Skin of body (tissue), 2 donors: ENCODE data around the gene MAMDC2. TPM values are rescaled to one million over a fixed set of nuclear protein-coding genes. Genes with fewer than 3 reads are reported as not detected.
"Not testable (repeated sequence)": the region's sequence is repeated elsewhere in the genome, so short reads cannot be mapped to it uniquely, and the experiment has no call there.

Experiments
- DNase-seq: peaks from one replicate; lab custom pipeline; 2025; lab: John Stamatoyannopoulos, UW
- total RNA-seq: library from RNA; depleted of rRNA; stranded (reverse); fragments of >200 nt; gene quantifications from one replicate; pipeline ENCODE4 v1.2.3, GENCODE V29; 2014

Gene MAMDC2
- total RNA-seq, 1 donor from 2014 or later: 11.8 TPM

DNA sequence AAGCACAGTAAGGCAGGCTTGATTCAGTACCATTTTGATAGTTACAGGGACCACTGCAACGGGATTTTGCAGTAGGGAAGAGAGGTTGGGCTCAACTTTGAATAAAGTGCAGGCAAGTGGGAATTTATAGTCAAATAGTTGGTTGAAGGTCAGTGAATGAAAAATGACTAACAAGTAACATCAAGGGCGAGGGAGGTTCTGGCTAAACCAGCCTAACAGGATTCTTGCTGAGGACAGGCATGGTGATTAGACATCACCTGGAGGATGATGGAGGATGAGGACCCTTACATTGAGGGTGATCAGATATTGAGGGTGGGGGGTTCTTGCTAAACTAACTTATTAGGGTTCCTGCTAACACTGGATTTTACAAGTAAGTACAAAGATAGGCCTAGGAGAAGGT is 149.1 kb downstream of the MAMDC2 start:
- no peak for DNase-seq

- no peak for DNase-seq
Observed at GRCh38 chr9:70195456-70195855, 151.8 kb downstream of the MAMDC2 start.

GRCh38 chr9:70197216-70198044 is 153.8 kb downstream of the MAMDC2 start:
- peak; percentile 54 for DNase-seq

- not testable (repeated sequence) for DNase-seq
Observed at GRCh38 chr9:70204743-70205142, 161.1 kb downstream of the MAMDC2 start.

- DNase-seq: peak; percentile 35
Observed at GRCh38 chr9:70205366-70206020, 161.8 kb downstream of the MAMDC2 start.

- no peak for DNase-seq
Observed at GRCh38 chr9:70217029-70217428, 173.4 kb downstream of the MAMDC2 start.

GRCh38 chr9:70218767-70219166 is 175.1 kb downstream of the MAMDC2 start:
- no peak for DNase-seq

DNA sequence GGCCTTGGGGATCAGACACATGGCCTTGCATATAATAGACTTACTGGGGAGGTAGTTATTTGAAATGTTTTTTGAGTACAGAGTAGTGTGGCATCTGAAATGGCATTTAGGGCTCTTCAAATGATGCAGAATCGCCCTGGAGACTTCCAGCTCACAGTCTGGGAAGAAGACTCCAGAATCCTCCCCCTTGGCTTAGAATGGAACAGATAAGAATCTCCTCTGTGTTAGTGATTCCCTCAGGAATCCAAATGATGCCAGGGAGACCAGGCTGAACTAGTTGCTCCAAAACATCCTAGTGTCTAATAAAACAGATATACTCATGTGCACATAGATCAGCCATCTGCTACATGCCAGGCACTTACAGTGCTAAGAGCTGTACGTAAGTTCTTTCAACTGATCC is 176.6 kb downstream of the MAMDC2 start:
- no peak for DNase-seq

- no peak for DNase-seq
Observed at GRCh38 chr9:70222354-70222753, 178.7 kb downstream of the MAMDC2 start.

GRCh38 chr9:70228118-70228517 is 184.5 kb downstream of the MAMDC2 start:
- DNase-seq: no peak

DNA sequence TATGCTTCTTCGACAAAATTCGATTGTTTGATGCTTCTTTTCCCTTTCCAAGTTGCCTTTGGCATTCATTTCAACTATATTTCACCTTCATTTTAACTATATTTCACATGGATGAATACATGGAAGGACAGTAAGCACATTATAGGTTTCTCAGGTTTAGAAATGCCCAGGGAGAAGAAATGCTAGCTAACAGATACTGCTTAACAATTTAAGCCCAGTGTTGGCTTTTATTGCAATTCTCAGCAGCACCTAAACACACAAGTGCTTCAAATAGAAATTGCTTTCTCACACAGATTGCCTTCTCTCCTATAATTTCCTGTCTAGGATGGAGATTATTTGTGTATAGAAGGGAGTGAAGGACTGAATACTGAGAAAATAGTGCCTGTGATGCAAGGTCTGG is 185.0 kb downstream of the MAMDC2 start:
- no peak for DNase-seq

DNA sequence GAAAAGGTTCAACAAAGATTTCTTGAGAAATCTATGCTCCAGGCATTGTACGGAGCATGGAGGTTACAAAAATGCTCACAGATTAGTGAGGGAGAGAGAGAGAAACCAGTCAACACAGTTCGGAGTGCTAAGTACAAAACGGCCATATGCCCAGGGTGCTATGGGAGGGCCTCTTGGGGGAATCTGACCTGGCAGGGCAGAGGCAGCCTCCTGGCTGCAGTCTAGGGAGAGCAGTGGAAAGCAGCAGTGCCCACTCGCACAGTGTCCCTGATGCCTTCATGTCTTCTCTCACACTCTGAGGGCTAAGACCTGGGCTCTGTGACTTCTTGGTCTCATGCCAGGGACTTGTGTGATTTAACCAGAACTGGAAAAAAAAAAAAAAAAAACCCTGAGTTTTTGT is 185.4 kb downstream of the MAMDC2 start:
- DNase-seq: no peak

- DNase-seq: no peak
Observed at GRCh38 chr9:70229579-70229978, 185.9 kb downstream of the MAMDC2 start.

DNA sequence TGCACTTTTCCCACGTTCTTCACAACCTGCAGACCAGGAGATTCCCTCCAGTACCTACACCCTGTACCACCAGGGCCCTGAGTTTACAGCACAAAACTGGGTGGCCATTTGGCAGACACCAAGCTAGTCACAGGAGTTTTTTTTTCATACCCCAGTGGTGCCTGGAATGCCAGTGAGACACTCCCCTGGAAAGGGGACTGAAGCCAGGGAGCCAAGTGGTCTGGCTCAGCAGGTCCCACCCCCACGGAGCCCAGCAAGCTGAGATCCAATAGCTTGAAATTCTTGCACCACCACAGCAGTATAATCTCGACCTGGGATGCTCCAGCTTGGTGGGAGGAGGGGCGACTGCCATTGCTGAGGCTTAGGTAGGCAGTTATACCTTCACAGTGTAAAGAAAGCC is 188.8 kb downstream of the MAMDC2 start:
- no peak for DNase-seq

- not testable (repeated sequence) for DNase-seq
Observed at GRCh38 chr9:70234208-70234607, 190.6 kb downstream of the MAMDC2 start.

DNA sequence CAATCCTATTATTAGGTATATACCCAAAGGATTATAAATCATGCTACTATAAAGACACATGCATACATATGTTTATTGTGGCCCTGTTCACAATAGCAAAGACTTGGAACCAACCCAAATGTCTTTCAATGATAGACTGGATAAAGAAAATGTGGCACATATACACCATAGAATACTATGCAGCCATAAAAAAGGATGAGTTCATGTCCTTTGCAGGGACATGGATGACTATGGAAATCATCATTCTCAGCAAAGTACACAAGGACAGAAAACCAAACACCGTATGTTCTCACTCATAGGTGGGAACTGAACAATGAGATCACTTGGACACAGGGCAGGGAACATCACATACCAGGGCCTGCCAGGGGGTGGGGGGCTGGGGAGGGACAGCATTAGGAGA is 202.3 kb downstream of the MAMDC2 start:
- not testable (repeated sequence) for DNase-seq

GRCh38 chr9:70250221-70250620 is 206.6 kb downstream of the MAMDC2 start:
- DNase-seq: no peak

GRCh38 chr9:70255486-70255885 is 211.8 kb downstream of the MAMDC2 start:
- DNase-seq: no peak

DNA sequence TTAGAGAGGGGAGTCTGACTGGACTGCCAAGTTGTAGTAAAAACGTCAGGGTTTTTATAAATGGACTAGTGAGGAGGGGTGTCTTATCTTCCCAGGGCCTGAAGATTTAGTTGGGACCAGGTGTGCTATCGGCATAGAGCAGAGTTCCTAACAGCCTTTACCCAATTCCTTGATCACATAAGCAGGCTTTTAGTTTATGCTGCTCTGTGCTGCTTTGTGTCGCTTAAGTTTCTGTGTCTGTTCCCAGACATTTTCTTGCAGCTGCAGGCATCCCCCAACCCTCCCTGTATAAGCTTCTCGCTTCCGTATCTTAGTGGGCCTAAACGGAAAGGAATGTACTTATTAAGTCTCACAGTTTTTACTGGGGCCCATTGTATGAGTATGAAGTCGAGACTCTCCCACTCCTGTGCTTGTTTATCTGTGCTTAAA is 212.5 kb downstream of the MAMDC2 start:
- no peak for DNase-seq

- DNase-seq: no peak
Observed at GRCh38 chr9:70257502-70257901, 213.9 kb downstream of the MAMDC2 start.

- peak; percentile 28 for DNase-seq
Observed at GRCh38 chr9:70257991-70258691, 214.5 kb downstream of the MAMDC2 start.
